Stimulated activated CD4-positive, alpha-beta T cell treated with anti-CD3 and anti-CD28 coated beads, TNF-alpha, amount 100 ng/mL, for 48 hours (primary cell): ENCODE measurements around the gene CREG1.
A peak's percentile ranks its signal among the peaks of the same experiment; 100 is the strongest.

Experiments
- DNase-seq, 3 donors: peaks; one replicate each; pipeline ENCODE4 v3.0.0-alpha.2; 2020; ENCODE audit warnings: low read depth in 3 of 3

Gene CREG1

GRCh38 chr1:167507719-167508118 lies 45.8 kb downstream of the CREG1 start:
- no peak for DNase-seq

- no peak for DNase-seq
Measured at GRCh38 chr1:167504467-167504827, 49.1 kb downstream of the CREG1 start.

- no peak for DNase-seq
Measured at GRCh38 chr1:167503626-167504466, 49.7 kb downstream of the CREG1 start.

GRCh38 chr1:167502719-167503462 lies 50.7 kb downstream of the CREG1 start:
- no peak for DNase-seq

- no peak for DNase-seq
Measured at GRCh38 chr1:167502192-167502551, 51.4 kb downstream of the CREG1 start.

GRCh38 chr1:167501515-167502191 lies 51.9 kb downstream of the CREG1 start:
- DNase-seq: peak in 2 of 3 donors; percentile 39 to 73

GRCh38 chr1:167500283-167500860 lies 53.2 kb downstream of the CREG1 start:
- DNase-seq: no peak

- no peak for DNase-seq
Measured at GRCh38 chr1:167499664-167500101, 53.9 kb downstream of the CREG1 start.

- DNase-seq: no peak
Measured at GRCh38 chr1:167499106-167499505, 54.5 kb downstream of the CREG1 start.

GRCh38 chr1:167496797-167497619 lies 56.6 kb downstream of the CREG1 start:
- DNase-seq: no peak

GRCh38 chr1:167493372-167493771 lies 60.2 kb downstream of the CREG1 start:
- no peak for DNase-seq

- DNase-seq: no peak
Measured at GRCh38 chr1:167492481-167492910, 61.1 kb downstream of the CREG1 start.

- no peak for DNase-seq
Measured at GRCh38 chr1:167491586-167492461, 61.7 kb downstream of the CREG1 start.
